Stimulated activated memory B cell treated with anti-CD40 and anti-IgM and Interleukin-4, amounts not matched to agents 10 μg/mL and 1 μg/mL and 100 μg/mL, for 72 hours (primary cell): ENCODE results near the gene SLC51A.
"Not testable (repeated sequence)": the region's sequence is repeated elsewhere in the genome, so short reads cannot be mapped to it uniquely, and the experiment has no call there.

Experiments
- ATAC-seq: fragments of 150-1000 bp; cut with Tn5 transposase; 2 replicates; pipeline ENCODE4 v1.10.0; 2021
- H3K27ac Mint-ChIP-seq: one replicate; pipeline ENCODE4 v1.8.0; 2022; ENCODE audit warnings: mild to moderate bottlenecking, mixed read lengths
- H3K27me3 Mint-ChIP-seq: one replicate; pipeline ENCODE4 v1.8.0; 2022; ENCODE audit warnings: mixed read lengths
- H3K36me3 Mint-ChIP-seq: one replicate; pipeline ENCODE4 v1.8.0; 2022; ENCODE audit warnings: mixed read lengths
- H3K4me1 Mint-ChIP-seq: one replicate; pipeline ENCODE4 v1.8.0; 2022; ENCODE audit warnings: mixed read lengths
- H3K4me3 Mint-ChIP-seq: one replicate; pipeline ENCODE4 v1.8.0; 2022; ENCODE audit warnings: mild to moderate bottlenecking, moderate library complexity, mixed read lengths
- H3K9me3 Mint-ChIP-seq: one replicate; pipeline ENCODE4 v1.8.0; 2022; ENCODE audit warnings: mixed read lengths

The SLC51A gene

DNA sequence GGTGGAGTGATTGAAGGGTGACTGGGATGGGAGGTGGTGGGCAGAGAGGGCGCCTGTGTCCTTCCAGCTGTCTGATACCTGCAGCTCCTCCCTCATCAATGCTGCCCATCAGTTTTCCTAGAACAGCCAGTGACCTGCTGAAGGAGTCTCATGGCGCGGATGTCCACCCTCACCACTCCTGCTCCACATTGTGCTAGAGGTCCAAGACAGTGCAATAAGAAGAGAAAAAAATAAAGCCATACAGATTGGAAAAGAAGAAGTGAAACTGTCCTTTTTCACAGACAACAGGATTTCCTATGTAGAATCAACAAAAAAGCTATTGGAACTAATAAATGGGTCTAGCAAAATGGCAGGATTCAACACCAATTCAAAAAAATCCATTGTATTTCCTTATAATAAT, 12.5 kb upstream of the SLC51A start:
- H3K4me1 Mint-ChIP-seq: peaks cover 52% of the 10 kb centered on the region
- ATAC-seq: peak; percentile 51

DNA sequence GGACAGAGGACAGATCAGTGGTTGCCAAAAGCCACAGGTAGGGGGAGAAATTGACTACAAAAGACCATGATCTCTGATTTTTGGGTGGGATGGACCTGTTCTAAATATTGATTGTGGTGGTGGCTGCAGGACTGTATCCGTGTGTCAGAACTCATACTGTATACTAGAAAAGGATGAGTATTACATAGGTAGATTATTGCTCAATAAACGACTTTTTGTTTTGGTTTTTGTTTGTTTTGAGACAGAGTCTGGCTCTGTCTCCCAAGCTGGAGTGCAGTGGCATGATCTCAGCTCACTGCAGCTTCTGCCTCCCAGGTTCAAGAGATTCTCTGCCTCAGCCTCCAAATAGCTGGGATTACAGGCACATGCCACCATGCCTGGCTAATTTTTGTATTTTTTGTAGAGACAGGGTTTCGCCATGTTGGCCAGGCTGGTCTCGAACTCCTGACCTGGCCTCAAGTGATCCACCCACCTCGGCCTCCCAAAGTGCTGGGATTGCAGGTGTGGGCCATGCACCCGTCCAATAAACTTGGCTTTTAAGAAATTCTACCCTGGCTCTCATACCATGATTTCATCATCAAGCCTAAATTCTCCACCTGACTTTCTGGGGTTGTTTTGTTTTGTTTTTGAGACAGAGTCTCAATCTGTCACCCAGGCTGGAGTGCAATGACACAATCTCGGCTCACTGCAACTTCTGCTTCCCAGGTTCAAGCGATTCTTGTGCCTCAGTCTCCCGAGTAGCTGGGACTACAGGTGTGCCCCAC, 10.7 kb upstream of the SLC51A start:
- H3K4me3 Mint-ChIP-seq, H3K9me3 Mint-ChIP-seq, H3K27me3 Mint-ChIP-seq, H3K27ac Mint-ChIP-seq, ATAC-seq, H3K36me3 Mint-ChIP-seq: not testable (repeated sequence)
- H3K4me1 Mint-ChIP-seq: peaks cover 63% of the 10 kb centered on the region

More for the DNA sequence above, 12.5 kb upstream of the SLC51A start:
- no peaks in the 10 kb centered on the region for H3K36me3 Mint-ChIP-seq
- H3K27ac Mint-ChIP-seq: peak overlapping the region; percentile 47
- peaks cover 7% of the 10 kb centered on the region for H3K9me3 Mint-ChIP-seq
- peak overlapping the region; percentile 35 for H3K4me3 Mint-ChIP-seq
- no peaks in the 10 kb centered on the region for H3K27me3 Mint-ChIP-seq

DNA sequence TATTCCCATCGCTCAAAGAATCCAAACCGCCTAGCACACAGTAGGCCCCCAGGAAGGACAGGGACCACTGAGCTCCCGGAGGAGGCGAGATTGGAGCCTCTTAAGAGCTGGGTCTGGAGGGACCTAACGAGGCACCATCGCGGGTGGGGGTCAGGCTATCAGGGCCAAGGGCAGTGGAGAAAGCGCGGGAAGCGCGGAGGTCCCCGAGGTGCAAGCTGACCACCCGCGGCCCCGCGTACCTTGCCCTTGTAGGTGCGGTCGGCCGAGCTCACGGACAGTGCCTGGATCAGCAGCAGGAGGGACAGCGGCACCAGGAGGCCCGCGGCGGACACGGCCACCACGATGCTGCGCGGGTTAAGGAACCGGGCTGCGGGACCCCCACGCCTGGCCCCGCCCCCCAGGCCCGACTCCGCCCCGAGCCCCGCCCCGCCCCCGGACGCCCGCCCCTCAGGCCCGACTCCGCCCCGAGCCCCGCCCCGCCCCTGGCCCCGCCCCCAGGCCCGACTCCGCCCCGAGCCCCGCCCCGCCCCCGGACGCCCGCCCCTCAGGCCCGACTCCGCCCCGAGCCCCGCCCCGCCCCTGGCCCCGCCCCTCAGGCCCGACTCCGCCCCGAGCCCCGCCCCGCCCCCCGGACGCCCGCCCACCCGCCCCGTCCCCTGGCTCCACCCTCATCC, 9.0 kb upstream of the SLC51A start:
- Mint-ChIP-seq H3K27me3 (no peaks in the 10 kb centered on the region), H3K27ac (peak overlapping the region; percentile 42), H3K4me3 (peak overlapping the region; percentile 83), H3K36me3 (no peaks in the 10 kb centered on the region), H3K9me3 (peaks cover 7% of the 10 kb centered on the region), H3K4me1 (peaks cover 59% of the 10 kb centered on the region)
- ATAC-seq: no peak

DNA sequence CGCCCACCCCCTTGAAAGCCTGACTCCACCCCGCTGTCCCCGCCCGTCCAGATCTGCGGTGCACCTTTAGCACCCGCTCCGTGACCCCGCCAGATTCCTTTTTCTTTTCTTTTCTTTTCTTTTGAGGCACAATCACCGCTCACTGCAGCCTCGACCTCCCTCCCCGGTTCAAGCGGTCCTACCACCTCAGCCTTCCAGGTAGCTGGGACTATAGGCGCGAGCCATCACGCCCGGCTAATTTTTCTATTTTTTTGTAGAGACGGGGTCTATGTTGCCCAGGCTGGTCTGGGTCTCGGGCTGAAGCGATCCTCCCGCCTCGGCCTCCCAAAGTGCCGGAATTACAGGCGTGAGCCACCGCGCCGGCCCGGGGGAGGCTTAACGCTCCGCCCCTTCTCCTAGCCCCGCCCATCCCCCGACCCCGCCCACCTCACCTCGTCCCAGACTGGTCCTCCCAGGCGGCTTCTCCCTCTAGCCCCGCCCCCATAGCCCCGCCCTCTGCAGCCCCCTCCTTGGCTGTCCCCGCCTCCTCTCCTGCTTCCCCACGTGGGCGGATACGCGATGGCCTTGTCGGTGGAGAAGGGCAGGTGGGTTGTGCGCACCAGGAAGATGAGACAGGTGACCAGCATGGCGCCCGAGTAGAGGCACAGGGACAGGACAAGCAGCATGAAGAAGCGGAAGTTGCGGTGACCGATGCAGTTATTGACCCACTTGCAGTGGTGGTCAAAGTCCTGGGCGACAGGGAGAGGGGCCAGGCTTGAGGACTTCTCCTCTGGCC, 8.3 kb upstream of the SLC51A start:
- H3K36me3 Mint-ChIP-seq: no peaks in the 10 kb centered on the region
- H3K27me3 Mint-ChIP-seq: no peaks in the 10 kb centered on the region
- peaks cover 7% of the 10 kb centered on the region for H3K9me3 Mint-ChIP-seq
- ATAC-seq: peak; percentile 64
- peaks cover 52% of the 10 kb centered on the region for H3K4me1 Mint-ChIP-seq
- H3K4me3 Mint-ChIP-seq: peak overlapping the region; percentile 83
- peak overlapping the region; percentile 30 for H3K27ac Mint-ChIP-seq

GRCh38 chr3:196208942-196209695, 7.2 kb upstream of the SLC51A start:
- no peaks in the 10 kb centered on the region for H3K36me3 Mint-ChIP-seq
- no peaks in the 10 kb centered on the region for H3K27me3 Mint-ChIP-seq
- H3K27ac Mint-ChIP-seq: peak overlapping the region; percentile 15
- H3K4me1 Mint-ChIP-seq: peaks cover 41% of the 10 kb centered on the region
- H3K4me3 Mint-ChIP-seq: peak overlapping the region; percentile 66
- peak; percentile 45 for ATAC-seq
- peaks cover 7% of the 10 kb centered on the region for H3K9me3 Mint-ChIP-seq

DNA sequence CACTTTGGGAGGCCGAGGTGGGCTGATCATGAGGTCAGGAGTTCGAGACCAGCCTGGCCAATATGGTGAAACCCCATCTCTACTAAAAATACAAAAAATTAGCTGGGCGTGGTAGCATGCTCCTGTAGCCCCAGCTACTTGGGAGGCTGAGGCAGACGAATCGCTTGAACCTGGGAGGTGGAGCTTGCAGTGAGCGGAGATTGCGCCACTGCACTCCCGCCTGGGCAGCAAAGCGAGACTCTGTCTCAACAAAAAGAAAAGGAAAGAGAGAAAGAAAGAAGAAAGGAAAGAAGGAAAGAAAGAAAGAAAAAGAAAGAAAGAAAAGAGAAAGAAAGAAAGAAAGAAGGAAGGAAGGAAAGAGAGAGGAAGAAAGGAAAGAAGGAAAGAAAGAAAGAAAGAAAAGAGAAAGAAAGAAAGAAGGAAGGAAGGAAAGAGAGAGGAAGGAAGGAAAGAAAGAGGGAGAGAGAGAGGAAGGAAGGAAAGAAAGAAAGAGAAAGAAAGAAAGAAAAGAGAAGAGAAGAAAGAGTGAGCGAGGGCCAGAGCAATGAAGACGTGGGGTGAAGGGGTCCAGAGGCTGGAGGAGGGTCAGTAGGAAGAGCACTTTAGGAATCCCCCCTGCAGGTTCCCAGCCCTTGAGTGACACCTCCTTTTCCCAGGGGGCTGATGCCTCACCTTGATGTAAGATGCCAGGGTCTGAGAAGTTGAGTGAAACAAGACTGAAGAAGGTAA, 6.2 kb upstream of the SLC51A start:
- not testable (repeated sequence) for H3K36me3 Mint-ChIP-seq, ATAC-seq, H3K9me3 Mint-ChIP-seq, H3K27ac Mint-ChIP-seq, H3K27me3 Mint-ChIP-seq, H3K4me3 Mint-ChIP-seq
- peaks cover 35% of the 10 kb centered on the region for H3K4me1 Mint-ChIP-seq

- H3K27me3 Mint-ChIP-seq: no peaks in the 10 kb centered on the region
- ATAC-seq: no peak
- peaks cover 30% of the 10 kb centered on the region for H3K4me1 Mint-ChIP-seq
- peak within 1 kb of the TSS; percentile 30 for H3K27ac Mint-ChIP-seq
- H3K4me3 Mint-ChIP-seq: no peak within 1 kb of the TSS
- no peaks in the 10 kb centered on the region for H3K36me3 Mint-ChIP-seq
- peaks cover 7% of the 10 kb centered on the region for H3K9me3 Mint-ChIP-seq
Observed at GRCh38 chr3:196210673-196211556, 5.4 kb upstream of the SLC51A start, which contains the start of gene ZDHHC19. Gene ZDHHC19 (minus strand): TSS chr3:196211400. CDS start chr3:196211315, 85 bp downstream.

- no peaks in the 10 kb centered on the region for H3K36me3 Mint-ChIP-seq
- H3K27me3 Mint-ChIP-seq: no peaks in the 10 kb centered on the region
- peaks cover 26% of the 10 kb centered on the region for H3K4me1 Mint-ChIP-seq
- no peak for ATAC-seq
- no peak overlapping the region for H3K27ac Mint-ChIP-seq
- no peaks in the 10 kb centered on the region for H3K9me3 Mint-ChIP-seq
- no peak overlapping the region for H3K4me3 Mint-ChIP-seq
Observed at GRCh38 chr3:196214783-196215441, 1.4 kb upstream of the SLC51A start.

- no peak overlapping the region for H3K4me3 Mint-ChIP-seq
- no peaks in the 10 kb centered on the region for H3K36me3 Mint-ChIP-seq
- no peak overlapping the region for H3K27ac Mint-ChIP-seq
- no peaks in the 10 kb centered on the region for H3K9me3 Mint-ChIP-seq
- peaks cover 22% of the 10 kb centered on the region for H3K4me1 Mint-ChIP-seq
- H3K27me3 Mint-ChIP-seq: no peaks in the 10 kb centered on the region
- ATAC-seq: no peak
Observed at GRCh38 chr3:196215493-196216020, 777 bp upstream of the SLC51A start.

GRCh38 chr3:196216681-196217211, 412 bp downstream of the SLC51A start:
- no peaks in the 10 kb centered on the region for H3K27me3 Mint-ChIP-seq
- H3K27ac Mint-ChIP-seq: peak overlapping the region; percentile 26
- ATAC-seq: peak; percentile 42
- H3K9me3 Mint-ChIP-seq: no peaks in the 10 kb centered on the region
- no peaks in the 10 kb centered on the region for H3K36me3 Mint-ChIP-seq
- no peak overlapping the region for H3K4me3 Mint-ChIP-seq
- H3K4me1 Mint-ChIP-seq: peaks cover 22% of the 10 kb centered on the region

GRCh38 chr3:196217307-196218154, 1.2 kb downstream of the SLC51A start:
- Mint-ChIP-seq H3K9me3 (no peaks in the 10 kb centered on the region), H3K4me1 (peaks cover 22% of the 10 kb centered on the region), H3K4me3 (peak overlapping the region; percentile 42), H3K27me3 (no peaks in the 10 kb centered on the region), H3K27ac (peak overlapping the region; percentile 26), H3K36me3 (no peaks in the 10 kb centered on the region)
- no peak for ATAC-seq

- H3K4me3 Mint-ChIP-seq: peak overlapping the region; percentile 27
- no peaks in the 10 kb centered on the region for H3K27me3 Mint-ChIP-seq
- peaks cover 22% of the 10 kb centered on the region for H3K4me1 Mint-ChIP-seq
- no peaks in the 10 kb centered on the region for H3K36me3 Mint-ChIP-seq
- no peaks in the 10 kb centered on the region for H3K9me3 Mint-ChIP-seq
- no peak for ATAC-seq
- peak overlapping the region; percentile 26 for H3K27ac Mint-ChIP-seq
Observed at GRCh38 chr3:196218155-196218712, 1.9 kb downstream of the SLC51A start.
